ENCODE measurements around the gene ZFYVE19.

- no peak for TF ChIP-seq CTCF (IDR thresholded peaks at IDR 0.05; ENCODE audit: low read depth, low read length)
- no peak for TF ChIP-seq EZH2phosphoT487 (IDR thresholded peaks at IDR 0.05; ENCODE audit: low read depth)
These were observed 38.8 kb downstream of the ZFYVE19 start for GRCh38 chr15:40845511-40846284.

Measured in OCI-LY3 (cell line).